ENCODE measurements around the gene OR1N1.

Gene OR1N1

GRCh38 chr9:122527193-122527592 lies at the start of gene OR1N1:
Gene OR1N1, minus strand, starts transcription at chr9:122527293. Its CDS starts 0 bp downstream, at chr9:122527293.
- TF ChIP-seq, protein P1, sequence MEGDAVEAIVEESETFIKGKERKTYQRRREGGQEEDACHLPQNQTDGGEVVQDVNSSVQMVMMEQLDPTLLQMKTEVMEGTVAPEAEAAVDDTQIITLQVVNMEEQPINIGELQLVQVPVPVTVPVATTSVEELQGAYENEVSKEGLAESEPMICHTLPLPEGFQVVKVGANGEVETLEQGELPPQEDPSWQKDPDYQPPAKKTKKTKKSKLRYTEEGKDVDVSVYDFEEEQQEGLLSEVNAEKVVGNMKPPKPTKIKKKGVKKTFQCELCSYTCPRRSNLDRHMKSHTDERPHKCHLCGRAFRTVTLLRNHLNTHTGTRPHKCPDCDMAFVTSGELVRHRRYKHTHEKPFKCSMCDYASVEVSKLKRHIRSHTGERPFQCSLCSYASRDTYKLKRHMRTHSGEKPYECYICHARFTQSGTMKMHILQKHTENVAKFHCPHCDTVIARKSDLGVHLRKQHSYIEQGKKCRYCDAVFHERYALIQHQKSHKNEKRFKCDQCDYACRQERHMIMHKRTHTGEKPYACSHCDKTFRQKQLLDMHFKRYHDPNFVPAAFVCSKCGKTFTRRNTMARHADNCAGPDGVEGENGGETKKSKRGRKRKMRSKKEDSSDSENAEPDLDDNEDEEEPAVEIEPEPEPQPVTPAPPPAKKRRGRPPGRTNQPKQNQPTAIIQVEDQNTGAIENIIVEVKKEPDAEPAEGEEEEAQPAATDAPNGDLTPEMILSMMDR (IDR thresholded peaks at IDR 0.05; ENCODE audit: borderline replicate concordance, insufficient read depth, low read depth, low read length), result no peak
- H3K4me3 ChIP-seq (ENCODE audit: low read depth, low read length), result no peak within 1 kb of the TSS

GRCh38 chr9:122572456-122572855 lies 45.4 kb upstream of the OR1N1 start:
- no peak overlapping the region for H3K4me3 ChIP-seq (ENCODE audit: low read depth, low read length)
- TF ChIP-seq, protein P1 (IDR thresholded peaks at IDR 0.05; ENCODE audit: borderline replicate concordance, insufficient read depth, low read depth, low read length), result no peak

GRCh38 chr9:122567901-122568300 lies 40.8 kb upstream of the OR1N1 start:
- H3K4me3 ChIP-seq (ENCODE audit: low read depth, low read length), result no peak overlapping the region
- TF ChIP-seq, protein P1 (IDR thresholded peaks at IDR 0.05; ENCODE audit: borderline replicate concordance, insufficient read depth, low read depth, low read length), result no peak

- TF ChIP-seq, protein P1 (IDR thresholded peaks at IDR 0.05; ENCODE audit: borderline replicate concordance, insufficient read depth, low read depth, low read length), result no peak
- no peak overlapping the region for H3K4me3 ChIP-seq (ENCODE audit: low read depth, low read length)
Measured at GRCh38 chr9:122562134-122562760, 35.2 kb upstream of the OR1N1 start.

DNA sequence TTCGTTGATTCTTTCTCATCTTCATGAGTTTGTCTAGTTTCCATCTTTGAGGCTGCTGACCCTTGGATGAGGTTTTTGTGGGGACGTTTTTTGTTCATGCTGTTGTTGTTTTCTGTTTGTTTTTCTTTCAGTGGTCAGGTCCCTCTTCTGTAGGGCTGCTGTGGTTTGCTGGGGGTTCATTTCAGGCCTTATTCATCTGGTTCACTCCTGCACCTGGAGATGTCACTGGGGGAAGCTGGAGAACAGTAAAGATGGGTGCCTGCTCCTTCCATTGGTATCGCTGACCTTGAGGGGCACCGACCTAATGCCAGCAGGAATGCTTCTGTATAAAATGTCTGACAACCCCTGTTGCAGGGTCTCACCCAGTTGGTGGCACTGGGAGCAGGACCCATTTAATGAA lies 34.4 kb upstream of the OR1N1 start:
- no peak overlapping the region for H3K4me3 ChIP-seq (ENCODE audit: low read depth, low read length)
- TF ChIP-seq, protein P1 (IDR thresholded peaks at IDR 0.05; ENCODE audit: borderline replicate concordance, insufficient read depth, low read depth, low read length), result no peak

- TF ChIP-seq, protein P1 (IDR thresholded peaks at IDR 0.05; ENCODE audit: borderline replicate concordance, insufficient read depth, low read depth, low read length), result no peak
Measured at GRCh38 chr9:122552812-122553211, 25.7 kb upstream of the OR1N1 start, which contains the start of gene OR1N2. Gene OR1N2, plus strand, starts transcription at chr9:122553112. Its CDS starts 100 bp downstream, at chr9:122553212.

GRCh38 chr9:122551371-122551770 lies 24.3 kb upstream of the OR1N1 start:
- TF ChIP-seq, protein P1 (IDR thresholded peaks at IDR 0.05; ENCODE audit: borderline replicate concordance, insufficient read depth, low read depth, low read length), result no peak
- H3K4me3 ChIP-seq (ENCODE audit: low read depth, low read length), result no peak overlapping the region

More at GRCh38 chr9:122552812-122553211, 25.7 kb upstream of the OR1N1 start, which contains the start of gene OR1N2:
- no peak within 1 kb of the TSS for H3K4me3 ChIP-seq (ENCODE audit: low read depth, low read length)
